H1 (cell line): ENCODE results near the gene KLHL8.

Source experiments
- ASH2L ChIP-seq: fragments of 200-600, 300-600 bp; sonication (generic); IDR thresholded peaks from one replicate; pipeline ENCODE4 v1.7.1; 2017; ENCODE audit warnings: low read length
- BRCA1 ChIP-seq: IDR thresholded peaks from 2 replicates; pipeline ENCODE4 v1.6.1; 2012; ENCODE audit warnings: low read depth, low read length, improper control_type of control experiment
- CHD2 ChIP-seq: IDR thresholded peaks from 2 replicates; pipeline ENCODE4 v1.6.1; 2012; ENCODE audit warnings: low read length, improper control_type of control experiment
- CTCF ChIP-seq, 3 experiments: IDR thresholded peaks; 1 replicate in 2 of 3; 2 replicates in 1 of 3; pipeline versions ENCODE4 v1.5.1 to v1.6.1; 2011; ENCODE audit warnings: low read length in 3 of 3, mild to moderate bottlenecking in 3 of 3, inconsistent platforms in 2 of 3, low read depth in 1 of 3, moderate library complexity in 1 of 3; ENCODE audit not compliant: insufficient read depth in 1 of 3; ENCODE audit errors: control extremely low read depth in 1 of 3
- EZH2 ChIP-seq: fragments of 200-600 bp; sonication (generic); IDR thresholded peaks from 2 replicates; pipeline ENCODE4 v1.7.1; 2012; ENCODE audit warnings: low read depth, mild to moderate bottlenecking, moderate library complexity, low read length, inconsistent platforms; ENCODE audit not compliant: severe bottlenecking
- HDAC6 ChIP-seq: IDR thresholded peaks from one replicate; pipeline ENCODE4 v1.7.1; 2012; ENCODE audit warnings: low read depth, mild to moderate bottlenecking, inconsistent platforms, low read length, moderate library complexity
- NRF1 ChIP-seq: IDR thresholded peaks from 2 replicates; pipeline ENCODE4 v1.6.1; 2011; ENCODE audit warnings: mild to moderate bottlenecking, low read depth, low read length, improper control_type of control experiment
- POLR2A ChIP-seq, 2 experiments: IDR thresholded peaks; 1 replicate in 1 of 2; 2 replicates in 1 of 2; pipeline ENCODE4 v1.6.1; 2011; ENCODE audit warnings: low read depth in 2 of 2, low read length in 2 of 2, mild to moderate bottlenecking in 2 of 2; ENCODE audit errors: control extremely low read depth in 1 of 2
- POLR2AphosphoS5 ChIP-seq: IDR thresholded peaks from 2 replicates; pipeline ENCODE4 v1.6.1; 2011; ENCODE audit warnings: low read depth, low read length
- RAD21 ChIP-seq, 2 experiments: IDR thresholded peaks in 1 of 2; conservative IDR thresholded peaks in 1 of 2; 2 replicates each; pipeline ENCODE4 v1.6.1; 2011; ENCODE audit warnings: low read depth in 2 of 2, low read length in 2 of 2, improper control_type of control experiment in 1 of 2, inconsistent platforms in 1 of 2, mild to moderate bottlenecking in 1 of 2, moderate library complexity in 1 of 2
- TAF7 ChIP-seq: optimal IDR thresholded peaks from 2 replicates; pipeline ENCODE3; 2011; ENCODE audit warnings: low read depth, mild to moderate bottlenecking, inconsistent platforms, low read length, moderate library complexity, borderline replicate concordance
- YY1 ChIP-seq: IDR thresholded peaks from 2 replicates; pipeline ENCODE4 v1.6.1; 2011; ENCODE audit warnings: low read depth, mild to moderate bottlenecking, low read length

DNA sequence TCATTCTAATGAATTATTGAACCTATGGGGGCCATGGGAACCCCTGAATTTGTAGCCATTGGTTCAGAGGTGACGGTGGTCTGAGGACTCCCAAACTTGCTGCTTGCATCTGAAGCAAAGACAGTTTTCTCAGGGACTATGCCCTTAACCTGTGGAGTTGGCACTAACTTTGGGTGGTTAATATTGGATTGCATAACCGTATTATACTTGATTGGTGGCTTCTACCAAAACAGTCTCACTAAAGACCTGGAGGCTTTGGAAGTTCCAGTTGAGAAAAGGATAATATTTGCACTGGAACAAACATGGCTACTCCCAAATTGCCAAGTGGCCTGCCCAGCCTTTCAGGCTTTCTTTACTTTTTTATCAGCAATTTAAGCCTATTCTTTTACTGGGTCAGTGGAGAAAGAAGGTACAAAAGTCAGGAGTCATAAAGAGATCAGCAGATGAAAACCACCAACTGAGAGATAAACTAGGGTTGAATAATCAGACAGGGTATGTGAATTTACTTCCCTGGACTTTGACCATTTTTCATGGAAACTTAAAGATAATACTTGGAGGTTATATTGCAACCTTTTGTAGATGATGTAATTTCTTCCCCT, 7.9 kb upstream of the KLHL8 start:
- TF ChIP-seq RAD21 (IDR thresholded peaks at IDR 0.05 in 1 of 2, conservative IDR thresholded peaks at IDR 0.05 in 1 of 2; ENCODE audit: low read depth in 2 of 2, low read length in 2 of 2): no peak
- TF ChIP-seq CTCF (IDR thresholded peaks at IDR 0.05; ENCODE audit: control extremely low read depth in 1 of 3, insufficient read depth in 1 of 3, low read depth in 1 of 3, low read length in 3 of 3): no peak
- no peak for TF ChIP-seq YY1
- TF ChIP-seq ASH2L: no peak
- no peak for TF ChIP-seq NRF1
- no peak for TF ChIP-seq EZH2
- TF ChIP-seq CHD2: no peak
- TF ChIP-seq HDAC6: no peak
- no peak for TF ChIP-seq POLR2A (IDR thresholded peaks at IDR 0.05; ENCODE audit: control extremely low read depth in 1 of 2, low read depth in 2 of 2, low read length in 2 of 2)
- no peak for TF ChIP-seq TAF7
- no peak for TF ChIP-seq BRCA1
- no peak for TF ChIP-seq POLR2AphosphoS5
